Panc1 (cell line): ENCODE results near the gene PRTN3. TPM values are rescaled to one million over a fixed set of nuclear protein-coding genes. Genes with fewer than 3 reads are reported as not detected.

Source experiments
- ATAC-seq: fragments of 200-7000 bp; cut with Tn5 transposase; 2 replicates; pipeline ENCODE4 v1.9.1; 2020; ENCODE audit warnings: mild to moderate bottlenecking, moderate library complexity
- BruUV-seq: library from RNA; stranded (reverse); fragments of 400-500 nt; replicated peaks from 2 replicates; lab custom pipeline; 2021; lab: Mats Ljungman, UMichigan
- CTCF ChIA-PET: fragments of 300-600 bp; sonication (Branson Sonifier 250); formaldehyde crosslinking; loops from one replicate; lab custom pipeline; 2022; ENCODE audit warnings: antibody characterized with exemption; lab: Charles Lee
- POLR2A ChIA-PET: fragments of 300-600 bp; sonication (Branson Sonifier 250); formaldehyde crosslinking; loops from one replicate; lab custom pipeline; 2022; ENCODE audit warnings: antibody characterized with exemption; lab: Charles Lee
- DNase-seq: peaks from one replicate; pipeline ENCODE4 v3.0.0-alpha.2; 2010; ENCODE audit warnings: low read depth, low spot score
- H3K27ac ChIP-seq: 2 replicates; pipeline ENCODE4 v1.5.1; 2011; ENCODE audit warnings: mild to moderate bottlenecking, low read length, inconsistent platforms
- H3K27me3 ChIP-seq: fragments of 200-500 bp; sonication (Bioruptor generic); 2 replicates; pipeline ENCODE4 v1.6.0; 2014; ENCODE audit warnings: low read length, inconsistent platforms; ENCODE audit not compliant: control insufficient read depth, insufficient read depth
- H3K36me3 ChIP-seq: fragments of 200-500 bp; sonication (Bioruptor generic); 2 replicates; pipeline ENCODE4 v1.5.1; 2014; ENCODE audit warnings: inconsistent platforms, mild to moderate bottlenecking, low read length, moderate library complexity; ENCODE audit not compliant: control insufficient read depth, insufficient read depth
- H3K4me1 ChIP-seq: 2 replicates; pipeline ENCODE4 v1.5.1; 2011; ENCODE audit warnings: inconsistent platforms, mild to moderate bottlenecking, low read length, moderate library complexity; ENCODE audit not compliant: control insufficient read depth, insufficient read depth
- H3K4me3 ChIP-seq, 2 experiments: 2 replicates each; pipeline ENCODE4 v1.5.1; 2011 to 2012; ENCODE audit warnings: low read depth in 2 of 2, low read length in 2 of 2, mild to moderate bottlenecking in 2 of 2, inconsistent platforms in 1 of 2, moderate library complexity in 1 of 2
- H3K9me3 ChIP-seq: fragments of 200-500 bp; sonication (Bioruptor generic); 2 replicates; pipeline ENCODE4 v1.5.1; 2014; ENCODE audit warnings: low read depth, mild to moderate bottlenecking, inconsistent platforms, low read length, moderate library complexity; ENCODE audit not compliant: control insufficient read depth, insufficient read depth
- CTCF ChIP-seq: fragments of 450-650 bp; IDR thresholded peaks from 2 replicates; pipeline ENCODE4 v1.5.1; 2017; ENCODE audit warnings: mild to moderate bottlenecking
- POLR2AphosphoS5 ChIP-seq: IDR thresholded peaks from 2 replicates; pipeline ENCODE4 v1.6.1; 2012; ENCODE audit warnings: mild to moderate bottlenecking, low read depth, low read length, moderate library complexity
- REST ChIP-seq, 2 experiments: IDR thresholded peaks; 2 replicates each; pipeline ENCODE4 v1.6.1; 2011 to 2012; ENCODE audit warnings: low read depth in 2 of 2, control low read depth in 1 of 2, low read length in 1 of 2, mild to moderate bottlenecking in 1 of 2, moderate library complexity in 1 of 2; ENCODE audit not compliant: insufficient read depth in 1 of 2
- SIN3A ChIP-seq: IDR thresholded peaks from 2 replicates; pipeline ENCODE4 v1.6.1; 2012; ENCODE audit warnings: low read depth, mild to moderate bottlenecking, low read length, moderate library complexity, borderline replicate concordance; ENCODE audit not compliant: insufficient read depth
- TCF7L2 ChIP-seq: IDR thresholded peaks from 2 replicates; pipeline ENCODE4 v1.6.1; 2011; ENCODE audit warnings: mild to moderate bottlenecking, low read depth, low read length, inconsistent platforms
- in situ Hi-C: cut with HindIII; loops from 2 replicates; pipeline ENCODE4 v1.10.0; 2016; ENCODE audit warnings: low sequenced_read_pairs, low pct_unique_long_range_greater_than_20kb
- intact Hi-C: fragments of 100-400 bp; cut with micrococcal nuclease; formaldehyde crosslinking; loops from one replicate; pipeline ENCODE4 v1.10.0; 2022; ENCODE audit not compliant: unreplicated experiment
- total RNA-seq: library from RNA; stranded (reverse); gene quantifications from one replicate; pipeline ENCODE4 v1.2.1, GENCODE V29; 2021; ENCODE audit not compliant: unreplicated experiment

The PRTN3 gene
- total RNA-seq, 1 experiment from 2014 or later: 1.5 TPM

GRCh38 chr19:870314-870713 is 29.5 kb downstream of the PRTN3 start:
- DNase-seq: no peak
- in situ Hi-C loops (no loop called here), intact Hi-C loops (no loop called here)
- CTCF ChIA-PET: no interaction called here
- POLR2A ChIA-PET: no interaction called here
- TF ChIP-seq POLR2AphosphoS5 (no peak), CTCF (no peak), REST (IDR thresholded peaks at IDR 0.05; ENCODE audit: insufficient read depth in 1 of 2, low read depth in 2 of 2, low read length in 1 of 2) (no peak), SIN3A (no peak), TCF7L2 (no peak)
- no peak for ATAC-seq
- peaks cover 5% of the 10 kb centered on the region; the same call in 1 of the 2 replicates for H3K4me1 ChIP-seq
- H3K9me3 ChIP-seq: no peaks in the 10 kb centered on the region
- H3K4me3 ChIP-seq: no peak overlapping the region
- no peaks in the 10 kb centered on the region for H3K27me3 ChIP-seq
- H3K36me3 ChIP-seq: no peaks in the 10 kb centered on the region
- no TSS peak for BruUV-seq
- H3K27ac ChIP-seq: no peak overlapping the region

- peaks cover 5% of the 10 kb centered on the region; the same call in 1 of the 2 replicates for H3K4me1 ChIP-seq
- H3K9me3 ChIP-seq: no peaks in the 10 kb centered on the region
- DNase-seq (no peak), ATAC-seq (no peak)
- POLR2A ChIA-PET: no interaction called here
- in situ Hi-C loops: no loop called here
- CTCF ChIA-PET: no interaction called here
- no TSS peak for BruUV-seq
- no peak overlapping the region for H3K27ac ChIP-seq
- no peaks in the 10 kb centered on the region for H3K36me3 ChIP-seq
- intact Hi-C loops: no loop called here
- H3K4me3 ChIP-seq: no peak overlapping the region
- no peaks in the 10 kb centered on the region for H3K27me3 ChIP-seq
- TF ChIP-seq TCF7L2 (no peak), POLR2AphosphoS5 (no peak), REST (IDR thresholded peaks at IDR 0.05; ENCODE audit: insufficient read depth in 1 of 2, low read depth in 2 of 2, low read length in 1 of 2) (no peak), SIN3A (no peak), CTCF (no peak)
These were observed 30.2 kb downstream of the PRTN3 start for GRCh38 chr19:870963-871401.
